Cardiac fibroblast (primary cell): ENCODE results near the gene LAMA2.

Experiments
- DNase-seq, 2 donors: peaks; one replicate each; pipeline versions ENCODE4 v3.0.0 to v3.0.0-alpha.2; 2010; ENCODE audit warnings: low read depth in 2 of 2
- H3K4me3 ChIP-seq, 2 donors: replicated peaks in 1 of 2; 1 replicate in 1 of 2; 2 replicates in 1 of 2; pipeline ENCODE4 v1.5.1; 2011; ENCODE audit warnings: low read depth in 2 of 2, low read length in 2 of 2, mild to moderate bottlenecking in 2 of 2, moderate library complexity in 1 of 2
- CTCF ChIP-seq: IDR thresholded peaks from one replicate; pipeline ENCODE4 v1.5.1; 2011; ENCODE audit warnings: low read depth, mild to moderate bottlenecking, low read length, inconsistent platforms

The LAMA2 gene

GRCh38 chr6:129287231-129288177 lies 404.6 kb downstream of the LAMA2 start:
- no peak for DNase-seq
- H3K4me3 ChIP-seq = no peak overlapping the region
- no peak for TF ChIP-seq CTCF

- TF ChIP-seq CTCF = no peak
- no peak for DNase-seq
- no peak overlapping the region for H3K4me3 ChIP-seq
Observed at GRCh38 chr6:129289442-129289841, 406.5 kb downstream of the LAMA2 start.

- no peak for DNase-seq
- no peak for TF ChIP-seq CTCF
- no peak overlapping the region for H3K4me3 ChIP-seq
Observed at GRCh38 chr6:129292836-129293235, 409.9 kb downstream of the LAMA2 start.

DNA sequence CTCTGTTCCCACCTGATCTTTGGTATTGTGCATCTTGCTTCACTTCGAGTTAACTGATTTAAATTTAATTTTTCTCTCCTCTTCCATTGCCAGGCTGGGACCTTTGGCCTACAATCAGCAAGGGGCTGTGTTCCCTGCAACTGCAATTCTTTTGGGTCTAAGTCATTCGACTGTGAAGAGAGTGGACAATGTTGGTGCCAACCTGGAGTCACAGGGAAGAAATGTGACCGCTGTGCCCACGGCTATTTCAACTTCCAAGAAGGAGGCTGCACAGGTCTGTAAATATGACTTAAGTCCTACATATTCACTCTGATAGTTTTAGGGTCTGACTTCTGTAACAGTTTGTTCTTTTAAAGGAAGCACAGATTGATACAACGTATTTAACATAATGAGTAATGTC lies 414.7 kb downstream of the LAMA2 start:
- no peak for DNase-seq
- H3K4me3 ChIP-seq = no peak overlapping the region
- TF ChIP-seq CTCF = no peak

DNA sequence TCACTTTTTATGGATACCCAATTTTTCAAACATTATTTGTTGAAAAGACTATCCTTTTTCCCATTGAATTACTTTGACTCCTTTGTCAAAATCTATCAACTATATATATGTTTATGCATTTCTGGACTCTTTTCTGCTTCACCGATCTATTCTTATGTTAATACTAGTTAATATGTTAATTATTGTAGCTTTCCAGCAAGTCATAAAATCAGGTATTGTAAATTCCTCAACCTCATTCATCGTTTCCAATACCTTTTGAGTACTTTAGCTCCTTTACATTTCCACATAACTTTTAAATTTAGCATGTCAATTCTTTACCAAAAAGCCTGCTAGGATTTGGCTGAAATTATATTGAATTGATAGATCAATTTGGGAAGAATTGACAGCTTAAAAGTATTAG lies 419.7 kb downstream of the LAMA2 start:
- H3K4me3 ChIP-seq = no peak overlapping the region
- DNase-seq = no peak
- TF ChIP-seq CTCF = no peak

- no peak for TF ChIP-seq CTCF
- H3K4me3 ChIP-seq = no peak overlapping the region
- no peak for DNase-seq
Observed at GRCh38 chr6:129306826-129307225, 423.9 kb downstream of the LAMA2 start.
